HL-60 (cell line): Measurements from ENCODE around the gene TMED10.
A peak's percentile ranks its signal among the peaks of the same experiment; 100 is the strongest.
"Not testable (repeated sequence)": the region's sequence is repeated elsewhere in the genome, so short reads cannot be mapped to it uniquely, and the experiment has no call there.

Source experiments
- DNase-seq, 2 experiments: peaks; one replicate each; pipeline ENCODE4 v3.0.0-alpha.2; 2010 to 2020; ENCODE audit warnings: low read depth in 1 of 2, low spot score in 1 of 2
- H3K27ac ChIP-seq: fragments of 250-450 bp; sonication (Bioruptor Pico); replicated peaks from 2 replicates; pipeline ENCODE4 v1.5.1; 2020; ENCODE audit warnings: mild to moderate bottlenecking, moderate library complexity
- H3K27me3 ChIP-seq: fragments of 250-450 bp; sonication (Bioruptor Pico); 2 replicates; pipeline ENCODE4 v1.5.1; 2021; ENCODE audit warnings: mild to moderate bottlenecking, moderate library complexity; ENCODE audit not compliant: insufficient read depth, poor library complexity, severe bottlenecking
- H3K4me3 ChIP-seq: replicated peaks from 2 replicates; pipeline ENCODE4 v1.5.1; 2011; ENCODE audit warnings: mild to moderate bottlenecking, control low read depth, low read length; ENCODE audit not compliant: insufficient read depth
- CTCF ChIP-seq: IDR thresholded peaks from one replicate; pipeline ENCODE4 v1.5.1; 2011; ENCODE audit warnings: low read length, control low read depth, inconsistent platforms; ENCODE audit not compliant: insufficient read depth
- GABPA ChIP-seq: IDR thresholded peaks from 2 replicates; pipeline ENCODE4 v1.6.1; 2012; ENCODE audit warnings: low read depth
- POLR2AphosphoS5 ChIP-seq: IDR thresholded peaks from 2 replicates; pipeline ENCODE4 v1.6.1; 2012; ENCODE audit warnings: low read depth
- SPI1 ChIP-seq: IDR thresholded peaks from 2 replicates; pipeline ENCODE4 v1.6.1; 2012; ENCODE audit warnings: low read depth, mild to moderate bottlenecking, borderline replicate concordance
- TF ChIP-seq, protein P1 (sequence below): IDR thresholded peaks from 2 replicates; pipeline ENCODE4 v1.6.1; 2012; ENCODE audit warnings: low read depth; ENCODE audit not compliant: insufficient replicate concordance

TMED10 gene

GRCh38 chr14:75182163-75182562, 5.8 kb upstream of the TMED10 start:
- H3K27ac ChIP-seq = peak overlapping the region; percentile 71
- DNase-seq, H3K4me3 ChIP-seq, H3K27me3 ChIP-seq: not testable (repeated sequence)

- DNase-seq = no peak
Measured at GRCh38 chr14:75181293-75182062, 5.1 kb upstream of the TMED10 start.

DNA sequence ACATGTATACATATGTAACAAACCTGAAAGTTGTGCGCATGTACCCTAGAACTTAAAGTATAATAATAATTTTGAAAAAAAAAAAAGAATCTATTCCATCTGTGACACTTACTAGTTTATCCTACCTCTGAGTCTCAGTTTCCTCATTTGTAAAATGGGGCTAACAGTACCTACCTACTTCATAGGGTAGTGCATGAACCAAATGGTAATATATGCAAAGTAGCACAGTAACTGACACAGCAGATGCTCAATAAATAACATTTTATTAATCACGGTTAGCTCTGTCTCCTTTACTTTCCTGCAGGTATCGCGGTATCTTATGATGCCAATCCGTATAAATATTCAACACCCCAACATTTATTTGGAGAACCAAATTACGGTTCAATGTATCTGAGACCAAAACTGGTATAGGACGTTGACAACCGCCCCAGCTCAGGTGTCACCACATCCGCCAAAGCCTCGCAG, 703 bp downstream of the TMED10 start:
- peak overlapping the region; percentile 93 for H3K27ac ChIP-seq
- TF ChIP-seq POLR2AphosphoS5 (no peak), GABPA (no peak), CTCF (no peak), SPI1 (no peak)
- TF ChIP-seq, protein P1, sequence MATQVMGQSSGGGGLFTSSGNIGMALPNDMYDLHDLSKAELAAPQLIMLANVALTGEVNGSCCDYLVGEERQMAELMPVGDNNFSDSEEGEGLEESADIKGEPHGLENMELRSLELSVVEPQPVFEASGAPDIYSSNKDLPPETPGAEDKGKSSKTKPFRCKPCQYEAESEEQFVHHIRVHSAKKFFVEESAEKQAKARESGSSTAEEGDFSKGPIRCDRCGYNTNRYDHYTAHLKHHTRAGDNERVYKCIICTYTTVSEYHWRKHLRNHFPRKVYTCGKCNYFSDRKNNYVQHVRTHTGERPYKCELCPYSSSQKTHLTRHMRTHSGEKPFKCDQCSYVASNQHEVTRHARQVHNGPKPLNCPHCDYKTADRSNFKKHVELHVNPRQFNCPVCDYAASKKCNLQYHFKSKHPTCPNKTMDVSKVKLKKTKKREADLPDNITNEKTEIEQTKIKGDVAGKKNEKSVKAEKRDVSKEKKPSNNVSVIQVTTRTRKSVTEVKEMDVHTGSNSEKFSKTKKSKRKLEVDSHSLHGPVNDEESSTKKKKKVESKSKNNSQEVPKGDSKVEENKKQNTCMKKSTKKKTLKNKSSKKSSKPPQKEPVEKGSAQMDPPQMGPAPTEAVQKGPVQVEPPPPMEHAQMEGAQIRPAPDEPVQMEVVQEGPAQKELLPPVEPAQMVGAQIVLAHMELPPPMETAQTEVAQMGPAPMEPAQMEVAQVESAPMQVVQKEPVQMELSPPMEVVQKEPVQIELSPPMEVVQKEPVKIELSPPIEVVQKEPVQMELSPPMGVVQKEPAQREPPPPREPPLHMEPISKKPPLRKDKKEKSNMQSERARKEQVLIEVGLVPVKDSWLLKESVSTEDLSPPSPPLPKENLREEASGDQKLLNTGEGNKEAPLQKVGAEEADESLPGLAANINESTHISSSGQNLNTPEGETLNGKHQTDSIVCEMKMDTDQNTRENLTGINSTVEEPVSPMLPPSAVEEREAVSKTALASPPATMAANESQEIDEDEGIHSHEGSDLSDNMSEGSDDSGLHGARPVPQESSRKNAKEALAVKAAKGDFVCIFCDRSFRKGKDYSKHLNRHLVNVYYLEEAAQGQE = no peak
- DNase-seq = no peak

More at GRCh38 chr14:75181293-75182062, 5.1 kb upstream of the TMED10 start:
- no peak for TF ChIP-seq SPI1
- no peak for TF ChIP-seq POLR2AphosphoS5
- TF ChIP-seq GABPA = no peak
- no peak for TF ChIP-seq CTCF
- TF ChIP-seq, protein P1 = no peak
- Histone ChIP-seq H3K27ac (peak overlapping the region; percentile 71), H3K27me3 (no peaks in the 10 kb centered on the region), H3K4me3 (no peak overlapping the region)

DNA sequence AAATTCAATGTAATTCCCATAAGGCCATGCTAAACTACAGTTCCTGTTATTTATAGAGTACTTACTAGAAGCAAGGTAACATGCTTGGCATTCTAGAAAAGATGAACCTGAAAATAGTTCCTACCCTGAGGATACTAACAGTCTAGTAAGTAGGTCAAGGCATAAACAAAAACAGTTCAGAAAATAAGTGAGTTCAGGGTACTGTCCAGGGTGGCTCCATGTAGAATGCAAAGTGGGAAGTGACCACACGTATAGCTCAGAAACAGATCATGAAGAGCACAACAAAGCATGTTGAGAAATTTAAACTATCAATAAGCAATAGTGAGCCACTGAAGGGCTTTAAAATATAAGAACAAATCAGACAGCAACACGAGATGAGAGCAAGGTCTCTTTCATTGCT, 2.3 kb downstream of the TMED10 start:
- Histone ChIP-seq H3K4me3 (peak overlapping the region; percentile 64), H3K27ac (peak overlapping the region; percentile 93)
- TF ChIP-seq POLR2AphosphoS5 (no peak), CTCF (no peak), SPI1 (peak; percentile 17; the same call in 1 of the 2 replicates), GABPA (no peak)
- TF ChIP-seq, protein P1 = peak; percentile 83

More for the DNA sequence above, 703 bp downstream of the TMED10 start:
- H3K4me3 ChIP-seq = peak overlapping the region; percentile 64
- no peaks in the 10 kb centered on the region for H3K27me3 ChIP-seq

More for the DNA sequence above, 2.3 kb downstream of the TMED10 start:
- no peaks in the 10 kb centered on the region for H3K27me3 ChIP-seq
- DNase-seq = no peak
